MM.1S (cell line): ENCODE data around the gene POTEI.
"Not testable (repeated sequence)": the region's sequence is repeated elsewhere in the genome, so short reads cannot be mapped to it uniquely, and the experiment has no call there.

Source experiments
- DNase-seq: peaks from one replicate; pipeline ENCODE4 v3.0.0-alpha.2; 2015
- H2AFZ ChIP-seq: fragments of 300-600 bp; sonication (generic); 2 replicates; pipeline ENCODE4 v1.6.0; 2016; ENCODE audit warnings: antibody characterized with exemption, low read length
- H3F3A ChIP-seq: fragments of 300-600 bp; sonication (generic); 2 replicates; pipeline ENCODE4 v1.6.1; 2016; ENCODE audit warnings: mild to moderate bottlenecking, antibody characterized with exemption, low read length, moderate library complexity, mixed read lengths; ENCODE audit not compliant: insufficient read depth
- H3K27ac ChIP-seq: fragments of 300-600 bp; sonication (generic); 2 replicates; pipeline ENCODE4 v1.5.1; 2016; ENCODE audit warnings: mild to moderate bottlenecking, low read length
- H3K27me3 ChIP-seq: fragments of 300-600 bp; sonication (generic); replicated peaks from 2 replicates; pipeline ENCODE4 v1.6.0; 2016; ENCODE audit warnings: low read length; ENCODE audit not compliant: insufficient read depth
- H3K36me3 ChIP-seq: fragments of 300-600 bp; sonication (generic); replicated peaks from 2 replicates; pipeline ENCODE4 v1.6.1; 2016; ENCODE audit warnings: mild to moderate bottlenecking, low read length, mixed read lengths; ENCODE audit not compliant: insufficient read depth
- H3K4me1 ChIP-seq: fragments of 300-600 bp; sonication (generic); 2 replicates; pipeline ENCODE4 v1.6.1; 2016; ENCODE audit warnings: low read length, mixed read lengths
- H3K4me2 ChIP-seq: fragments of 300-600 bp; sonication (generic); 2 replicates; pipeline ENCODE4 v1.6.0; 2016; ENCODE audit warnings: low read depth, low read length
- H3K4me3 ChIP-seq: fragments of 300-600 bp; sonication (generic); 2 replicates; pipeline ENCODE4 v1.5.1; 2016; ENCODE audit warnings: low read length, mixed read lengths
- H3K79me2 ChIP-seq: fragments of 300-600 bp; sonication (generic); 2 replicates; pipeline ENCODE4 v1.6.1; 2016; ENCODE audit warnings: mixed run types, low read length, mixed read lengths
- H3K9ac ChIP-seq: fragments of 300-600 bp; sonication (generic); 2 replicates; pipeline ENCODE4 v1.6.1; 2016; ENCODE audit warnings: low read length, mixed read lengths
- H3K9me2 ChIP-seq: fragments of 300-600 bp; sonication (generic); replicated peaks from 2 replicates; pipeline ENCODE4 v1.6.1; 2016; ENCODE audit warnings: mild to moderate bottlenecking, low read length, mixed read lengths; ENCODE audit not compliant: insufficient read depth
- H3K9me3 ChIP-seq: fragments of 300-600 bp; sonication (generic); replicated peaks from 2 replicates; pipeline ENCODE4 v1.6.1; 2016; ENCODE audit warnings: mild to moderate bottlenecking, low read length, mixed read lengths; ENCODE audit not compliant: insufficient read depth
- H4K20me1 ChIP-seq: fragments of 300-600 bp; sonication (generic); 2 replicates; pipeline ENCODE4 v1.6.1; 2016; ENCODE audit warnings: mild to moderate bottlenecking, low read length, moderate library complexity, mixed read lengths; ENCODE audit not compliant: insufficient read depth

POTEI gene

GRCh38 chr2:130509228-130509627 lies at the start of gene POTEI:
Gene POTEI, minus strand, starts transcription at chr2:130509328. Its CDS starts 93 bp downstream, at chr2:130509235.
- H3K36me3 ChIP-seq, H3K4me1 ChIP-seq, H3K4me2 ChIP-seq, H3K9me2 ChIP-seq, H4K20me1 ChIP-seq, H3K79me2 ChIP-seq, H2AFZ ChIP-seq, H3K9me3 ChIP-seq, H3K27me3 ChIP-seq, H3K27ac ChIP-seq, DNase-seq, H3K9ac ChIP-seq, H3F3A ChIP-seq, H3K4me3 ChIP-seq: not testable (repeated sequence)

DNA sequence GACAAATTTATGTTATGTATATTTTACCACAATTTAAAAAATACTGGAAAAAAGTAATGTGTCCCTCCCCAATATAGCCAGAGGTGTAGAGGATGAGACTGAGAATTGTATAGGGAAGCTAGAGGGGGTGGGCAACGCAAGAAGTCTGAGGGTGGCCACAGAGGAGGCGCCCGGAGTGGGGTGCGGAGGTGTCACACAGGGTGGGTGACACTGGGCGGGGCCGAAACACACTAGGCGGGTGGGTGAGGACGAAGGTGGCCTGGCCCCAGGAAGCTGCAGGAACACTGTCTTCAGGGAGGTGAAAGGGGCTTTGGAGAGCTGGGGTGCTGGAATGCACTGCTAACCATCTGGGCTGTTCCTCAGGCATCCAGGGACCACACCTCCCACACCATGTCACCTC lies 47.3 kb upstream of the POTEI start:
- not testable (repeated sequence) for H4K20me1 ChIP-seq, DNase-seq, H3K9me3 ChIP-seq, H3K79me2 ChIP-seq, H3F3A ChIP-seq, H3K4me1 ChIP-seq, H3K4me3 ChIP-seq, H3K9me2 ChIP-seq, H3K9ac ChIP-seq, H3K27ac ChIP-seq, H3K36me3 ChIP-seq, H3K4me2 ChIP-seq, H2AFZ ChIP-seq, H3K27me3 ChIP-seq

- not testable (repeated sequence) for H3K27ac ChIP-seq, H3K9ac ChIP-seq, H3K36me3 ChIP-seq, H3K4me2 ChIP-seq, H3K4me3 ChIP-seq, DNase-seq, H3K4me1 ChIP-seq, H2AFZ ChIP-seq, H3K27me3 ChIP-seq, H4K20me1 ChIP-seq, H3K79me2 ChIP-seq, H3K9me3 ChIP-seq, H3F3A ChIP-seq, H3K9me2 ChIP-seq
These were observed 45.0 kb upstream of the POTEI start for GRCh38 chr2:130554178-130554577.

GRCh38 chr2:130549475-130549874 lies 40.3 kb upstream of the POTEI start:
- H3K27me3 ChIP-seq, H3K9me2 ChIP-seq, H3K9ac ChIP-seq, H2AFZ ChIP-seq, H3K4me3 ChIP-seq, DNase-seq, H4K20me1 ChIP-seq, H3K9me3 ChIP-seq, H3K27ac ChIP-seq, H3K36me3 ChIP-seq, H3K4me2 ChIP-seq, H3K79me2 ChIP-seq, H3F3A ChIP-seq, H3K4me1 ChIP-seq: not testable (repeated sequence)

DNA sequence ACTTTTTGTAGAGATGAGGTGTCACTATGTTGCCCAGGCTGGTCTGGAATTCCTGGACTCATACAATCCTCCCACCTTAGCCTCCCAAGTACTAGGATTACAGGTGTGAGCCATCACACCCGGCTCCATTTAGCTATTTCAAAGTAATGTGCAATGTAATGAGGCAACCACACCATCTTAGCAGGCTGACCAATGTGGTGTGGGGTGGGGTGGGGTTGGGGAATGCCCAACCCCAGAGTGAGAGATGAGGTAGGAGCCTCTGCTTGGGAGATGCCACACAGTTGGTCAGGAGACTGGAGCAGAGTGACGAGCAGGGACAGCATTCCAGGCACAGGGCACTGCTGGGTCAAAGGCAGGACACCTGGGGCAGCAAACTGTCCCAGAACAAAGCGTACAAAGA lies 39.3 kb upstream of the POTEI start:
- H3K9me2 ChIP-seq, H3K27ac ChIP-seq, H3K9me3 ChIP-seq, DNase-seq, H3K9ac ChIP-seq, H4K20me1 ChIP-seq, H3K36me3 ChIP-seq, H3K4me2 ChIP-seq, H3K27me3 ChIP-seq, H3F3A ChIP-seq, H3K79me2 ChIP-seq, H3K4me3 ChIP-seq, H3K4me1 ChIP-seq, H2AFZ ChIP-seq: not testable (repeated sequence)

- H3K4me3 ChIP-seq, H3K9me2 ChIP-seq, H3K27me3 ChIP-seq, H3K4me2 ChIP-seq, H3K9ac ChIP-seq, H2AFZ ChIP-seq, H3K79me2 ChIP-seq, H3K27ac ChIP-seq, H3K4me1 ChIP-seq, DNase-seq, H3K36me3 ChIP-seq, H4K20me1 ChIP-seq, H3K9me3 ChIP-seq, H3F3A ChIP-seq: not testable (repeated sequence)
These were observed 35.9 kb upstream of the POTEI start for GRCh38 chr2:130544978-130545377.

GRCh38 chr2:130543785-130544528 lies 34.8 kb upstream of the POTEI start:
- H3F3A ChIP-seq, H3K9ac ChIP-seq: not testable (repeated sequence)

GRCh38 chr2:130542789-130543188 lies 33.7 kb upstream of the POTEI start:
- not testable (repeated sequence) for H3F3A ChIP-seq, H3K4me3 ChIP-seq, H3K27me3 ChIP-seq, H3K9me3 ChIP-seq, DNase-seq, H3K9me2 ChIP-seq, H4K20me1 ChIP-seq, H3K27ac ChIP-seq, H3K36me3 ChIP-seq, H3K79me2 ChIP-seq, H3K9ac ChIP-seq, H3K4me1 ChIP-seq, H2AFZ ChIP-seq, H3K4me2 ChIP-seq

More at GRCh38 chr2:130543785-130544528, 34.8 kb upstream of the POTEI start:
- not testable (repeated sequence) for H3K27ac ChIP-seq, H3K4me1 ChIP-seq, H3K4me2 ChIP-seq, DNase-seq, H3K27me3 ChIP-seq, H3K79me2 ChIP-seq, H2AFZ ChIP-seq, H3K36me3 ChIP-seq, H3K9me3 ChIP-seq, H3K4me3 ChIP-seq, H3K9me2 ChIP-seq, H4K20me1 ChIP-seq
